PC-9 (cell line): ENCODE measurements around the gene ARR3. TPM values are rescaled to one million over a fixed set of nuclear protein-coding genes. Genes with fewer than 3 reads are reported as not detected.

ENCODE experiments used
- BruUV-seq: library from RNA; stranded (reverse); fragments of 400-500 nt; replicated peaks from 2 replicates; lab custom pipeline; 2021; lab: Mats Ljungman, UMichigan
- CTCF ChIA-PET: fragments of 300-600 bp; sonication (Branson Sonifier 250); formaldehyde crosslinking; loops from one replicate; lab custom pipeline; 2022; ENCODE audit warnings: antibody characterized with exemption; lab: Charles Lee
- POLR2A ChIA-PET: fragments of 300-600 bp; sonication (Branson Sonifier 250); formaldehyde crosslinking; loops from one replicate; lab custom pipeline; 2022; ENCODE audit warnings: antibody characterized with exemption; ENCODE audit not compliant: unreplicated experiment; lab: Charles Lee
- DNase-seq, 2 experiments: peaks; one replicate each; pipeline versions ENCODE4 v3.0.0 to v3.0.0-alpha.2; 2015 to 2022; ENCODE audit warnings: mixed read lengths in 1 of 2
- H2AFZ ChIP-seq: fragments of 200-600 bp; sonication (generic); 2 replicates; pipeline ENCODE4 v1.8.1; 2017; ENCODE audit warnings: antibody characterized with exemption
- H3F3A ChIP-seq: fragments of 200-600 bp; sonication (generic); 2 replicates; pipeline ENCODE4 v1.8.1; 2017; ENCODE audit warnings: antibody characterized with exemption, mild to moderate bottlenecking, low read depth; ENCODE audit not compliant: insufficient read depth
- H3K27ac ChIP-seq: fragments of 200-600 bp; sonication (generic); 2 replicates; pipeline ENCODE4 v1.6.1; 2016; ENCODE audit warnings: mixed run types
- H3K27me3 ChIP-seq: fragments of 200-600 bp; sonication (generic); 2 replicates; pipeline ENCODE4 v1.6.1; 2016; ENCODE audit warnings: low read depth, mixed run types; ENCODE audit not compliant: insufficient read depth
- H3K36me3 ChIP-seq: fragments of 200-600 bp; sonication (generic); 2 replicates; pipeline ENCODE4 v1.6.1; 2016; ENCODE audit warnings: low read depth, mixed run types
- H3K4me1 ChIP-seq: fragments of 200-600 bp; sonication (generic); replicated peaks from 2 replicates; pipeline ENCODE4 v1.6.1; 2016; ENCODE audit warnings: mixed run types; ENCODE audit not compliant: insufficient read depth
- H3K4me2 ChIP-seq: fragments of 200-600 bp; sonication (generic); 2 replicates; pipeline ENCODE4 v1.6.1; 2017; ENCODE audit warnings: mixed run types
- H3K4me3 ChIP-seq: fragments of 200-600 bp; sonication (generic); 2 replicates; pipeline ENCODE4 v1.6.1; 2016; ENCODE audit warnings: mixed run types
- H3K79me2 ChIP-seq: fragments of 200-600 bp; sonication (generic); 2 replicates; pipeline ENCODE4 v1.6.1; 2017; ENCODE audit warnings: low read depth, mixed run types
- H3K9me2 ChIP-seq: fragments of 200-600 bp; sonication (generic); 2 replicates; pipeline ENCODE4 v1.8.1; 2017; ENCODE audit warnings: mild to moderate bottlenecking; ENCODE audit not compliant: insufficient read depth
- H3K9me3 ChIP-seq: fragments of 200-600 bp; sonication (generic); 2 replicates; pipeline ENCODE4 v1.8.1; 2016; ENCODE audit warnings: low read depth; ENCODE audit not compliant: insufficient read depth
- H4K20me1 ChIP-seq: fragments of 200-600 bp; sonication (generic); 2 replicates; pipeline ENCODE4 v1.8.1; 2017; ENCODE audit not compliant: insufficient read depth
- CTCF ChIP-seq: fragments of 200-600 bp; sonication (generic); conservative IDR thresholded peaks from 2 replicates; pipeline ENCODE4 v1.6.1; 2017; ENCODE audit warnings: mixed run types, antibody characterized with exemption, mild to moderate bottlenecking, moderate library complexity
- EZH2 ChIP-seq: fragments of 200-600 bp; sonication (generic); IDR thresholded peaks from 2 replicates; pipeline ENCODE4 v1.8.0; 2017; ENCODE audit warnings: antibody characterized with exemption, low read depth
- intact Hi-C: fragments of 100-400 bp; cut with micrococcal nuclease; formaldehyde crosslinking; loops from one replicate; pipeline ENCODE4 v1.10.0; 2022; ENCODE audit not compliant: unreplicated experiment
- total RNA-seq: library from RNA; stranded (reverse); gene quantifications from 2 replicates; pipeline ENCODE4 v1.2.3, GENCODE V29; 2021

The ARR3 gene
- total RNA-seq, 1 experiment from 2014 or later: not detected

- H3K9me3 ChIP-seq: no peaks in the 10 kb centered on the region
- ChIA-PET CTCF (no interaction called here), POLR2A (no interaction called here)
- no TSS peak for BruUV-seq
- no peak overlapping the region for H3K4me3 ChIP-seq
- no peaks in the 10 kb centered on the region for H3K4me1 ChIP-seq
- no peak for DNase-seq
- intact Hi-C loops: no loop called here
- no peaks in the 10 kb centered on the region for H4K20me1 ChIP-seq
- TF ChIP-seq CTCF: no peak
- no peak for TF ChIP-seq EZH2
- no peaks in the 10 kb centered on the region for H3K9me2 ChIP-seq
- H3K79me2 ChIP-seq: no peaks in the 10 kb centered on the region
- H3K27ac ChIP-seq: no peak overlapping the region
- H3K27me3 ChIP-seq: no peaks in the 10 kb centered on the region
- H3F3A ChIP-seq: no peaks in the 10 kb centered on the region
- no peaks in the 10 kb centered on the region for H3K36me3 ChIP-seq
- H3K4me2 ChIP-seq: no peak overlapping the region
- H2AFZ ChIP-seq: no peak overlapping the region
Measured at GRCh38 chrX:70324326-70324725, 56.2 kb downstream of the ARR3 start.

- H3K36me3 ChIP-seq: no peaks in the 10 kb centered on the region
- POLR2A ChIA-PET: no interaction called here
- BruUV-seq: no TSS peak
Measured at GRCh38 chrX:70331161-70331560, 63.0 kb downstream of the ARR3 start.

More at GRCh38 chrX:70331161-70331560, 63.0 kb downstream of the ARR3 start:
- Histone ChIP-seq H3F3A (no peaks in the 10 kb centered on the region), H3K4me1 (no peaks in the 10 kb centered on the region), H3K27ac (no peak overlapping the region), H3K9me2 (no peaks in the 10 kb centered on the region), H3K4me3 (no peak overlapping the region), H3K4me2 (no peak overlapping the region), H2AFZ (no peak overlapping the region), H3K27me3 (no peaks in the 10 kb centered on the region), H4K20me1 (no peaks in the 10 kb centered on the region), H3K79me2 (no peaks in the 10 kb centered on the region), H3K9me3 (no peaks in the 10 kb centered on the region)
- TF ChIP-seq CTCF (no peak), EZH2 (no peak)
- intact Hi-C loops: no loop called here
- CTCF ChIA-PET: no interaction called here
- no peak for DNase-seq

Other genes with a start within 250 kb of the ARR3 start
- gene AWAT2, start 218.4 kb upstream of the ARR3 start, total RNA-seq: not detected in 2 replicates
- gene OTUD6A, start 205.9 kb upstream of the ARR3 start, total RNA-seq: not detected in 2 replicates
- gene IGBP1, start 134.9 kb upstream of the ARR3 start, total RNA-seq: 57.6 and 71.9 TPM in 2 replicates
- not detected in 2 replicates for gene DGAT2L6, start 90.9 kb upstream of the ARR3 start, total RNA-seq
- not detected in 2 replicates for gene AWAT1, start 33.7 kb upstream of the ARR3 start, total RNA-seq
- gene P2RY4, start 8.1 kb upstream of the ARR3 start, total RNA-seq: 0.50 and 0.65 TPM in 2 replicates
- not detected in 2 replicates for gene RAB41, start 13.8 kb downstream of the ARR3 start, total RNA-seq
- gene PDZD11, start 21.6 kb downstream of the ARR3 start, total RNA-seq: 42.0 and 51.2 TPM in 2 replicates
- 36.7 and 52.9 TPM in 2 replicates for gene KIF4A, start 21.8 kb downstream of the ARR3 start, total RNA-seq
- 0.44 TPM in 1 of 2 replicates, not detected in the other for gene GDPD2, start 155.0 kb downstream of the ARR3 start, total RNA-seq
- 55.6 and 61.1 TPM in 2 replicates for gene DLG3, start 176.5 kb downstream of the ARR3 start, total RNA-seq